Measurements from ENCODE around the gene RILPL2. TPM values are rescaled to one million over a fixed set of nuclear protein-coding genes. Genes with fewer than 3 reads are reported as not detected.
"Not testable (repeated sequence)": the region's sequence is repeated elsewhere in the genome, so short reads cannot be mapped to it uniquely, and the experiment has no call there.

The RILPL2 gene
- total and polyA plus RNA-seq, 2 experiments from 2014 or later: 2.8 to 4.4 TPM

DNA sequence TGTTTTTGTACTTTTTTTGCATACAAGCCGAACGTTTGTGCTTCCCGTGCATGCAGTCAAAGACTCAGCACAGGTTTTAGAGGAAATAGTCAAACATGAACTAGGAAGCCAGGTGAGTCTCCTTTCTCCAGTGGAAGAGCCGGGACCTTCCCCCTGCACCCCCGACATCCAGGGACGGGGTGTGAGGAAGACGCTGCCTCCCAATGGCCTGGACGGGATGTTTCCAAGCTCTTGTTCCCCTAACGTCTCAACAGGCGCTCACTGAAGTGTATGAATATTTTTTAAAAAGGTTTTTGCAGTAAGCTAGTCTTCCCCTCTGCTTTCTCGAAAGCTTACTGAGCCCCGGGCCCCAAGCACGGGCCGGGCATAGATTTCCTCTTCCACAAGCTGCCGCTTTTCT is 28.6 kb downstream of the RILPL2 start:
- DNase-seq; H4K20me1 ChIP-seq (ENCODE audit: insufficient read depth); H3K4me3 ChIP-seq; H3K4me2 ChIP-seq (ENCODE audit: unreplicated experiment); H3K9ac ChIP-seq; in situ Hi-C loops (cut with MboI); H3K27me3 ChIP-seq (replicated peaks; ENCODE audit: insufficient read depth); H2AFZ ChIP-seq; H3K9me2 ChIP-seq (ENCODE audit: insufficient read depth); H3K4me1 ChIP-seq (ENCODE audit: insufficient read depth); H3K9me3 ChIP-seq (ENCODE audit: low read depth); H3K27ac ChIP-seq: not testable (repeated sequence)
- Histone ChIP-seq H3K79me2 (ENCODE audit: insufficient read depth) (peaks cover 35% of the 10 kb centered on the region), H3K36me3 (ENCODE audit: low read depth) (peaks cover 49% of the 10 kb centered on the region), H3F3A (ENCODE audit: insufficient read depth) (peaks cover 28% of the 10 kb centered on the region)
- WGBS, 2 experiments (ENCODE audit: low coverage in 1 of 2, low lambda C conversion rate in 2 of 2, missing lambda C conversion rate in 2 of 2): 71 to 76% methylated on average over 14 to 15 of the region's 15 CpGs

- in situ Hi-C loops (cut with MboI); H3K4me2 ChIP-seq (ENCODE audit: unreplicated experiment); H3K9ac ChIP-seq; H3K4me3 ChIP-seq; H3K27me3 ChIP-seq (replicated peaks; ENCODE audit: insufficient read depth); H3K9me3 ChIP-seq (ENCODE audit: low read depth); DNase-seq; H2AFZ ChIP-seq; H3K27ac ChIP-seq; H4K20me1 ChIP-seq (ENCODE audit: insufficient read depth); H3K9me2 ChIP-seq (ENCODE audit: insufficient read depth); H3K4me1 ChIP-seq (ENCODE audit: insufficient read depth): not testable (repeated sequence)
- Histone ChIP-seq H3F3A (ENCODE audit: insufficient read depth) (peaks cover 28% of the 10 kb centered on the region), H3K79me2 (ENCODE audit: insufficient read depth) (peaks cover 42% of the 10 kb centered on the region), H3K36me3 (ENCODE audit: low read depth) (peaks cover 52% of the 10 kb centered on the region)
- WGBS, 2 experiments (ENCODE audit: low coverage in 1 of 2, low lambda C conversion rate in 2 of 2, missing lambda C conversion rate in 2 of 2): 95 to 96% methylated on average over 14 to 15 of the region's 15 CpGs
Observed at GRCh38 chr12:123407269-123407668, 29.2 kb downstream of the RILPL2 start.

DNA sequence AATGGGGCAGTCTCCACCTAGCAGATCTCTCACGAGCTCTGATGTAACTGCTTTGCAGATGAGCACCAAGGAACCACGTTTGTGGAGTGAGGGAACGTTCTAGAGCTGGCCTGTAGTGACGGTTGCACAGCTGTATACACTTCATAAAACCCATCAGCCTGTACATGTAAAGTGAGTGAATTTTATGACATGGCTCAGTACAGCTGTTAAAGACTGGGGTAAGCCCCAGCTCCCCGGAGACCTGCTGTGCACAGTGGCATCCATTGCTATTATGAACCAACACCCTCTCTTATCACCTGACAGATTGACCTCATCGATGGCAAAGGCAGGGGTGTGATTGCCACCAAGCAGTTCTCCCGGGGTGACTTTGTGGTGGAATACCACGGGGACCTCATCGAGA is 31.9 kb downstream of the RILPL2 start:
- peaks cover under 1% of the 10 kb centered on the region; the same call in 1 of the 2 replicates for H3K4me1 ChIP-seq (ENCODE audit: insufficient read depth)
- no peaks in the 10 kb centered on the region for H3K9me3 ChIP-seq (ENCODE audit: low read depth)
- DNase-seq: no peak
- no peaks in the 10 kb centered on the region for H3K9me2 ChIP-seq (ENCODE audit: insufficient read depth)
- no peak overlapping the region for H3K27ac ChIP-seq
- H3K9ac ChIP-seq: no peak overlapping the region
- TF ChIP-seq EZH2 (IDR thresholded peaks at IDR 0.05; ENCODE audit: insufficient read depth, poor library complexity, severe bottlenecking): no peak
- no peak for TF ChIP-seq EZH2phosphoT487 (IDR thresholded peaks at IDR 0.05; ENCODE audit: insufficient read depth, low read depth)
- no peaks in the 10 kb centered on the region for H4K20me1 ChIP-seq (ENCODE audit: insufficient read depth)
- peaks cover 68% of the 10 kb centered on the region for H3K79me2 ChIP-seq (ENCODE audit: insufficient read depth)
- no peak overlapping the region for H2AFZ ChIP-seq
- H3K36me3 ChIP-seq (ENCODE audit: low read depth): peaks cover 56% of the 10 kb centered on the region
- 86% methylated on average over 9 of the region's 9 CpGs for WGBS, 2 experiments (ENCODE audit: low coverage in 1 of 2, low lambda C conversion rate in 2 of 2, missing lambda C conversion rate in 2 of 2)
- in situ Hi-C loops (cut with MboI): no loop called here
- H3K27me3 ChIP-seq (replicated peaks; ENCODE audit: insufficient read depth): no peaks in the 10 kb centered on the region
- peaks cover 20% of the 10 kb centered on the region; the same call in 1 of the 2 replicates for H3F3A ChIP-seq (ENCODE audit: insufficient read depth)
- H3K4me3 ChIP-seq: no peak overlapping the region
- H3K4me2 ChIP-seq (ENCODE audit: unreplicated experiment): no peak overlapping the region

- Histone ChIP-seq H3K9me2 (ENCODE audit: insufficient read depth) (no peaks in the 10 kb centered on the region), H3K9ac (no peak overlapping the region), H3K27me3 (replicated peaks; ENCODE audit: insufficient read depth) (no peaks in the 10 kb centered on the region), H3K4me3 (no peak overlapping the region), H3K27ac (no peak overlapping the region), H3K79me2 (ENCODE audit: insufficient read depth) (peaks cover 94% of the 10 kb centered on the region), H3K36me3 (ENCODE audit: low read depth) (peaks cover 50% of the 10 kb centered on the region), H3K4me1 (ENCODE audit: insufficient read depth) (peaks cover 26% of the 10 kb centered on the region), H3K4me2 (ENCODE audit: unreplicated experiment) (no peak overlapping the region), H2AFZ (no peak overlapping the region), H3K9me3 (ENCODE audit: low read depth) (no peaks in the 10 kb centered on the region), H3F3A (ENCODE audit: insufficient read depth) (peaks cover 32% of the 10 kb centered on the region), H4K20me1 (ENCODE audit: insufficient read depth) (no peaks in the 10 kb centered on the region)
- TF ChIP-seq EZH2 (IDR thresholded peaks at IDR 0.05; ENCODE audit: insufficient read depth, poor library complexity, severe bottlenecking) (no peak), EZH2phosphoT487 (IDR thresholded peaks at IDR 0.05; ENCODE audit: insufficient read depth, low read depth) (no peak)
- in situ Hi-C loops (cut with MboI): no loop called here
- no peak for DNase-seq
- WGBS, 2 experiments (ENCODE audit: low coverage in 1 of 2, low lambda C conversion rate in 2 of 2, missing lambda C conversion rate in 2 of 2): 78 to 81% methylated on average over 15 of the region's 15 CpGs
Observed at GRCh38 chr12:123401753-123402683, 34.5 kb downstream of the RILPL2 start.

All from GM23248 (cell line).